Endothelial cell of umbilical vein (primary cell): ENCODE data around the gene EFHD1. TPM values are rescaled to one million over a fixed set of nuclear protein-coding genes. Genes with fewer than 3 reads are reported as not detected.

Experiments
- BruUV-seq: library from RNA; stranded (reverse); fragments of 400-500 nt; replicated peaks from 2 replicates; lab custom pipeline; 2021; lab: Mats Ljungman, UMichigan
- CTCF ChIA-PET: fragments of 300-600, 350-600 bp; sonication (Branson Sonifier 250); formaldehyde crosslinking; loops from one replicate; lab custom pipeline; 2021; ENCODE audit warnings: antibody characterized with exemption, inconsistent platforms; lab: Charles Lee
- POLR2A ChIA-PET: fragments of 300-600, 350-600 bp; sonication (Branson Sonifier 250); formaldehyde crosslinking; loops from one replicate; lab custom pipeline; 2021; ENCODE audit warnings: antibody characterized with exemption, inconsistent platforms; lab: Charles Lee
- DNase-seq: peaks from one replicate; pipeline ENCODE4 v3.0.0-alpha.2; 2011; ENCODE audit warnings: low read depth, low spot score
- FAIRE-seq: peaks from 2 replicates; lab custom pipeline; 2011; peaks lifted over from hg19 to GRCh38; lab: Jason Lieb, UNC
- H2AFZ ChIP-seq: 2 replicates; pipeline ENCODE4 v1.6.0; 2012; ENCODE audit warnings: low read depth, low read length, control low read depth, inconsistent platforms
- H3K27ac ChIP-seq: 2 replicates; pipeline ENCODE4 v1.5.1; 2011; ENCODE audit warnings: low read depth, mild to moderate bottlenecking, control low read depth, low read length, moderate library complexity; ENCODE audit not compliant: insufficient read depth
- H3K27me3 ChIP-seq, 2 experiments: 2 replicates each; pipeline versions ENCODE4 v1.6.0 to v1.6.1; 2011; ENCODE audit warnings: low read length in 2 of 2, mixed read lengths in 1 of 2; ENCODE audit not compliant: control insufficient read depth in 2 of 2, insufficient read depth in 2 of 2
- H3K36me3 ChIP-seq, 2 experiments: 2 replicates in 1 of 2; 3 replicates in 1 of 2; pipeline ENCODE4 v1.5.1; 2011; ENCODE audit warnings: low read length in 2 of 2, mild to moderate bottlenecking in 1 of 2, moderate library complexity in 1 of 2; ENCODE audit not compliant: control insufficient read depth in 2 of 2, insufficient read depth in 2 of 2; ENCODE audit errors: extremely low read depth in 1 of 2
- H3K4me1 ChIP-seq: 3 replicates; pipeline ENCODE4 v1.5.1; 2011; ENCODE audit warnings: mild to moderate bottlenecking, low read length; ENCODE audit not compliant: control insufficient read depth, insufficient read depth; ENCODE audit errors: extremely low read depth
- H3K4me2 ChIP-seq: 2 replicates; pipeline ENCODE4 v1.6.1; 2011; ENCODE audit warnings: low read length, control low read depth, mixed read lengths; ENCODE audit not compliant: insufficient read depth
- H3K4me3 ChIP-seq, 3 experiments: fragments of 200-600 bp in 1 of 3; sonication (generic), shearing (Covaris generic) in 1 of 3; replicated peaks in 1 of 3; 2 replicates each; pipeline ENCODE4 v1.5.1; 2011 to 2016; ENCODE audit warnings: control low read depth in 3 of 3, low read length in 3 of 3, mild to moderate bottlenecking in 2 of 3, inconsistent platforms in 1 of 3, low read depth in 1 of 3, moderate library complexity in 1 of 3; ENCODE audit not compliant: insufficient read depth in 1 of 3
- H3K79me2 ChIP-seq: 2 replicates; pipeline ENCODE4 v1.6.0; 2012; ENCODE audit warnings: low read length, inconsistent platforms; ENCODE audit not compliant: control insufficient read depth, insufficient read depth
- H3K9ac ChIP-seq: replicated peaks from 2 replicates; pipeline ENCODE3; 2011; ENCODE audit warnings: low read length, control low read depth; ENCODE audit not compliant: insufficient read depth; ENCODE audit errors: extremely low read depth
- H3K9me1 ChIP-seq: replicated peaks from 3 replicates; pipeline ENCODE4 v1.6.0; 2011; ENCODE audit warnings: mild to moderate bottlenecking, low read length; ENCODE audit not compliant: control insufficient read depth, insufficient read depth; ENCODE audit errors: extremely low read depth
- H3K9me3 ChIP-seq: replicated peaks from 2 replicates; pipeline ENCODE4 v1.5.1; 2012; ENCODE audit warnings: low read length, inconsistent platforms; ENCODE audit not compliant: control insufficient read depth, insufficient read depth
- H4K20me1 ChIP-seq: replicated peaks from 2 replicates; pipeline ENCODE3; 2011; ENCODE audit warnings: mild to moderate bottlenecking, low read length; ENCODE audit not compliant: control insufficient read depth, insufficient read depth; ENCODE audit errors: extremely low read depth
- CTCF ChIP-seq, 2 donors: IDR thresholded peaks; 1 replicate in 1 of 2; 2 replicates in 1 of 2; pipeline ENCODE4 v1.5.1; 2011; ENCODE audit warnings: low read length in 2 of 2, mild to moderate bottlenecking in 2 of 2, moderate library complexity in 2 of 2, control low read depth in 1 of 2, inconsistent platforms in 1 of 2, low read depth in 1 of 2; ENCODE audit not compliant: insufficient read depth in 1 of 2; ENCODE audit errors: extremely low read depth in 1 of 2
- EZH2 ChIP-seq: IDR thresholded peaks from 2 replicates; pipeline ENCODE4 v1.6.1; 2012; ENCODE audit warnings: borderline replicate concordance, low read depth, mild to moderate bottlenecking, moderate library complexity, low read length, inconsistent platforms; ENCODE audit not compliant: severe bottlenecking
- FOS ChIP-seq: IDR thresholded peaks from 2 replicates; pipeline ENCODE4 v1.6.1; 2011; ENCODE audit warnings: mild to moderate bottlenecking, low read length, moderate library complexity, borderline replicate concordance; ENCODE audit not compliant: insufficient read depth
- GATA2 ChIP-seq: IDR thresholded peaks from 2 replicates; pipeline ENCODE4 v1.7.0; 2011; ENCODE audit warnings: low read depth, mild to moderate bottlenecking, moderate library complexity, mixed read lengths, low read length; ENCODE audit not compliant: insufficient read length, insufficient read depth
- JUN ChIP-seq: IDR thresholded peaks from 2 replicates; pipeline ENCODE4 v1.6.1; 2011; ENCODE audit warnings: borderline replicate concordance, low read depth; ENCODE audit not compliant: insufficient read length, insufficient read depth
- MAX ChIP-seq: IDR thresholded peaks from 2 replicates; pipeline ENCODE4 v1.6.1; 2011; ENCODE audit not compliant: insufficient read depth, insufficient read length
- MYC ChIP-seq: IDR thresholded peaks from one replicate; pipeline ENCODE4 v1.6.1; 2011; ENCODE audit warnings: mild to moderate bottlenecking, low read depth, low read length
- POLR2A ChIP-seq: IDR thresholded peaks from 2 replicates; pipeline ENCODE4 v1.6.1; 2012; ENCODE audit warnings: low read depth, mild to moderate bottlenecking, control low read depth, low read length
- POLR2AphosphoS5 ChIP-seq: IDR thresholded peaks from 2 replicates; pipeline ENCODE4 v1.6.1; 2012; ENCODE audit warnings: low read depth, mild to moderate bottlenecking, control low read depth, low read length, moderate library complexity; ENCODE audit not compliant: insufficient read depth
- dilution Hi-C: fragments of 300-500 bp; cut with MboI; formaldehyde crosslinking; loops from one replicate; pipeline ENCODE4 v1.15.0; 2019; ENCODE audit warnings: low sequenced_read_pairs; ENCODE audit not compliant: extremely low pct_ligation_motif_present
- intact Hi-C: fragments of 100-400 bp; cut with micrococcal nuclease; formaldehyde crosslinking; loops from one replicate; pipeline ENCODE4 v1.10.0; 2022
- polyA plus RNA-seq, 4 experiments: library from polyadenylated mRNA; depleted of rRNA in 3 of 4; stranded (reverse) in 3 of 4; unstranded in 1 of 4; fragments of >200 nt; gene quantifications; 2 replicates each; pipeline versions ENCODE4 v1.2.1 to v1.2.3, GENCODE V29; 2011 to 2012; ENCODE audit warnings: missing spikeins in 1 of 4
- total RNA-seq: library from RNA; stranded (reverse); gene quantifications from 2 replicates; pipeline ENCODE4 v1.2.3, GENCODE V29; 2021

EFHD1 gene
- total and polyA plus RNA-seq, 2 donors (not counting 3 experiments of a cell fraction or from before 2014, with no cell fraction given), result 0.18 TPM; not detected in 1

- no TSS peak for BruUV-seq
- CTCF ChIA-PET, result interaction anchor here (0.6 to 0.9 kb wide), 2 partner anchors 63 to 399 kb away, joined by 3 read pairs; partner anchors contain the start of gene EFHD1
- no peak for TF ChIP-seq POLR2AphosphoS5
- TF ChIP-seq CTCF (IDR thresholded peaks at IDR 0.05; ENCODE audit: extremely low read depth in 1 of 2, insufficient read depth in 1 of 2, low read depth in 1 of 2, low read length in 2 of 2), result no peak
- TF ChIP-seq MYC, result no peak
- no peak for TF ChIP-seq EZH2
- TF ChIP-seq FOS, result no peak
- no peak for TF ChIP-seq MAX
- TF ChIP-seq POLR2A, result no peak
- no peak for TF ChIP-seq GATA2
- TF ChIP-seq JUN, result no peak
- H3K36me3 ChIP-seq, result no peaks in the 10 kb centered on the region
- H3K9me3 ChIP-seq, result no peaks in the 10 kb centered on the region
- H3K4me2 ChIP-seq, result peak overlapping the region; percentile 64
- dilution Hi-C loops, result no loop called here
- intact Hi-C loops, result loop anchor here (1.0 kb wide), 1 partner anchor 555 kb away; the partner anchor contains the start of gene ATG16L1
- DNase-seq, result no peak
- no peak overlapping the region for H3K27ac ChIP-seq
- peaks cover 0 to 2% of the 10 kb centered on the region in 2 experiments for H3K27me3 ChIP-seq
- H4K20me1 ChIP-seq, result no peaks in the 10 kb centered on the region
- no peaks in the 10 kb centered on the region for H3K9me1 ChIP-seq
- peaks cover 44% of the 10 kb centered on the region for H3K79me2 ChIP-seq
- H3K9ac ChIP-seq, result peak overlapping the region; percentile 41
- POLR2A ChIA-PET, result interaction anchor here (0.6 kb wide), 1 partner anchor 88 kb away, joined by 7 read pairs; no protein-coding TSS in a partner anchor
- peak overlapping the region; percentile 86 for H2AFZ ChIP-seq
- peak; percentile 58 for FAIRE-seq
- H3K4me1 ChIP-seq, result peaks cover 19% of the 10 kb centered on the region
- H3K4me3 ChIP-seq, result peak overlapping the region in 2 of 3 experiments; percentile 28 to 98
Measured at GRCh38 chr2:232696609-232697058, 63.2 kb downstream of the EFHD1 start.
